K562 (cell line): ENCODE measurements around the gene BRSK1. TPM values are rescaled to one million over a fixed set of nuclear protein-coding genes. Genes with fewer than 3 reads are reported as not detected.

Experiments
- ATAC-seq: fragments of 200-7000 bp; cut with Tn5 transposase; 3 replicates; pipeline ENCODE4 v1.9.1; 2020; ENCODE audit warnings: moderate library complexity
- BruUV-seq: library from RNA; stranded (reverse); fragments of 400-500 nt; replicated peaks from 2 replicates; lab custom pipeline; 2021; lab: Mats Ljungman, UMichigan
- CTCF ChIA-PET: fragments of 300-600 bp; formaldehyde crosslinking; extraction: SDS; loops from one replicate; lab custom pipeline; 2021; ENCODE audit warnings: low intra/inter-chr PET ratio; lab: Yijun Ruan, JAX
- POLR2A ChIA-PET: fragments of 300-600, 350-650 bp; sonication (Branson Sonifier 250); formaldehyde crosslinking; extraction: SDS; loops from one replicate; lab custom pipeline; 2021; ENCODE audit warnings: antibody characterized with exemption, inconsistent platforms; lab: Yijun Ruan, JAX
- DNase-seq, 4 experiments: peaks; one replicate each; pipeline versions ENCODE4 v3.0.0 to v3.0.0-alpha.2; 2011 to 2018; ENCODE audit warnings: low spot score in 3 of 4, mixed read lengths in 3 of 4; ENCODE audit errors: extremely low read depth in 1 of 4
- FAIRE-seq: peaks from 2 replicates; lab custom pipeline; 2011; peaks lifted over from hg19 to GRCh38; lab: Jason Lieb, UNC
- H2AFZ ChIP-seq: 2 replicates; pipeline ENCODE4 v1.6.0; 2011; ENCODE audit warnings: low read depth, low read length, control low read depth, inconsistent platforms
- H3K27ac ChIP-seq: fragments of 200-600 bp; 3 replicates; pipeline ENCODE4 v1.8.0; 2011; ENCODE audit warnings: low read depth, mild to moderate bottlenecking, control low read depth, inconsistent platforms, low read length, moderate library complexity, mixed read lengths; ENCODE audit errors: extremely low read depth
- H3K27me3 ChIP-seq, 2 experiments: fragments of 300-600 bp in 1 of 2; 2 replicates in 1 of 2; 3 replicates in 1 of 2; pipeline versions ENCODE4 v1.6.0 to v1.8.0; 2011; ENCODE audit warnings: inconsistent platforms in 2 of 2, low read length in 2 of 2, mild to moderate bottlenecking in 1 of 2, mixed read lengths in 1 of 2, moderate library complexity in 1 of 2; ENCODE audit not compliant: control insufficient read depth in 2 of 2, insufficient read depth in 2 of 2
- H3K36me3 ChIP-seq: fragments of 300-600 bp; 3 replicates; pipeline ENCODE4 v1.8.0; 2011; ENCODE audit warnings: mild to moderate bottlenecking, low read length, inconsistent platforms; ENCODE audit not compliant: control insufficient read depth, insufficient read depth
- H3K4me1 ChIP-seq, 2 experiments: fragments of 200-600 bp in 1 of 2; replicated peaks in 1 of 2; 2 replicates in 1 of 2; 3 replicates in 1 of 2; pipeline versions ENCODE4 v1.5.1 to v1.8.0; 2011; ENCODE audit warnings: inconsistent platforms in 2 of 2, low read length in 2 of 2, mild to moderate bottlenecking in 1 of 2, mixed read lengths in 1 of 2, moderate library complexity in 1 of 2; ENCODE audit not compliant: control insufficient read depth in 2 of 2, insufficient read depth in 2 of 2
- H3K4me2 ChIP-seq: 2 replicates; pipeline ENCODE4 v1.6.1; 2011; ENCODE audit warnings: low read length, control low read depth, inconsistent platforms, mixed read lengths; ENCODE audit not compliant: insufficient read depth
- H3K4me3 ChIP-seq: fragments of 200-600 bp; sonication (generic), shearing (Covaris generic); 2 replicates; pipeline ENCODE4 v1.5.1; 2016; ENCODE audit warnings: control low read depth, inconsistent platforms
- H3K79me2 ChIP-seq: fragments of 200-600 bp; 3 replicates; pipeline ENCODE4 v1.8.0; 2011; ENCODE audit warnings: low read length, inconsistent platforms; ENCODE audit not compliant: control insufficient read depth, insufficient read depth
- H3K9ac ChIP-seq, 2 experiments: 2 replicates each; pipeline versions ENCODE4 v1.6.0 to v1.6.1; 2011; ENCODE audit warnings: low read depth in 2 of 2, low read length in 2 of 2, control low read depth in 1 of 2, inconsistent platforms in 1 of 2, mild to moderate bottlenecking in 1 of 2, mixed read lengths in 1 of 2; ENCODE audit not compliant: insufficient read depth in 1 of 2
- H3K9me1 ChIP-seq: one replicate; pipeline ENCODE4 v1.6.0; 2011; ENCODE audit warnings: inconsistent platforms, mild to moderate bottlenecking, low read length, moderate library complexity; ENCODE audit not compliant: control insufficient read depth, insufficient read depth
- H3K9me3 ChIP-seq: replicated peaks from 2 replicates; pipeline ENCODE4 v1.5.1; 2011; ENCODE audit warnings: low read depth, low read length, inconsistent platforms; ENCODE audit not compliant: control insufficient read depth, insufficient read depth
- H4K20me1 ChIP-seq: replicated peaks from 2 replicates; pipeline ENCODE4 v1.6.1; 2011; ENCODE audit warnings: low read length, inconsistent platforms, mixed read lengths; ENCODE audit not compliant: control insufficient read depth, insufficient read depth
- ARID1B ChIP-seq: fragments of 450-650 bp; IDR thresholded peaks from 2 replicates; pipeline ENCODE4 v1.6.1; 2016; ENCODE audit warnings: antibody characterized with exemption, mild to moderate bottlenecking, inconsistent platforms
- DPF2 ChIP-seq: fragments of 450-650 bp; IDR thresholded peaks from 2 replicates; pipeline ENCODE4 v1.6.1; 2016
- MYNN ChIP-seq, 2 experiments: sonication (generic); formaldehyde crosslinking in 1 of 2; IDR thresholded peaks; 2 replicates each; pipeline versions ENCODE4 v1.5.0 to v1.6.1; 2016 to 2020; ENCODE audit warnings: antibody characterized with exemption in 1 of 2, missing genetic modification reagents in 1 of 2
- RBFOX2 ChIP-seq: fragments of 200-400 bp; formaldehyde crosslinking; IDR thresholded peaks from 2 replicates; pipeline ENCODE4 v1.6.1; 2017; ENCODE audit warnings: low read depth, mild to moderate bottlenecking, low read length, moderate library complexity
- SOX6 ChIP-seq: fragments of 450-650 bp; IDR thresholded peaks from 2 replicates; pipeline ENCODE4 v1.6.1; 2014; ENCODE audit warnings: mild to moderate bottlenecking
- SPI1 ChIP-seq: IDR thresholded peaks from 2 replicates; pipeline ENCODE4 v1.6.1; 2011; ENCODE audit warnings: low read depth, low read length, control low read depth, borderline replicate concordance
- SREBF2 ChIP-seq: sonication (generic); formaldehyde crosslinking; IDR thresholded peaks from 2 replicates; pipeline ENCODE4 v1.4.0; 2020; ENCODE audit warnings: mild to moderate bottlenecking, missing genetic modification reagents
- TFAP4 ChIP-seq: sonication (generic); formaldehyde crosslinking; IDR thresholded peaks from 2 replicates; pipeline ENCODE4 v1.8.0; 2022; ENCODE audit warnings: missing genetic modification reagents, mild to moderate bottlenecking, moderate library complexity, borderline replicate concordance
- ZC3H11A ChIP-seq: IDR thresholded peaks from 2 replicates; pipeline ENCODE4 v1.6.1; 2012; ENCODE audit warnings: low read depth, low read length, improper control_type of control experiment
- WGBS: fragments of 100-300 bp; shearing (Covaris generic); methylation state at CpG from one replicate; pipeline ENCODE4 v1.1.6; 2016; ENCODE audit warnings: low coverage, mixed read lengths; ENCODE audit not compliant: insufficient coverage; ENCODE audit errors: missing lambda C conversion rate; 5-methylcytosine and 5-hydroxymethylcytosine counted together
- in situ Hi-C: fragments of 300-500 bp; cut with MboI; formaldehyde crosslinking; loops from 4 replicates; pipeline ENCODE4 v1.15.0; 2018; ENCODE audit warnings: inconsistent platforms, mixed read lengths
- intact Hi-C: fragments of 100-400 bp; cut with micrococcal nuclease; formaldehyde crosslinking; loops from 2 replicates; pipeline ENCODE4 v1.14.2; 2022
- polyA plus RNA-seq, 8 experiments: library from polyadenylated mRNA; depleted of rRNA in 4 of 8; stranded (reverse) in 5 of 8; unstranded in 3 of 8; fragments of >200 nt; fragmentation: Nextera tagmentation in 2 of 8; fragmentation: Illumina TruSeq in 1 of 8; extraction: Ambion mirVana in 2 of 8; extraction: Trizol in 1 of 8; gene quantifications; 2 replicates each; pipeline versions ENCODE4 v1.2.1 to v1.2.3, GENCODE V29; 2011 to 2014; ENCODE audit warnings: inconsistent platforms in 1 of 8, missing spikeins in 1 of 8
- total RNA-seq, 7 experiments: library from RNA; depleted of rRNA in 6 of 7; stranded (reverse); fragments of >200 nt in 6 of 7; fragmentation: Illumina TruSeq in 2 of 7; extraction: Trizol in 2 of 7; gene quantifications; 2 replicates each; pipeline versions ENCODE4 v1.2.1 to v1.2.3, GENCODE V29; 2011 to 2021; ENCODE audit warnings: low replicate concordance in 1 of 7

Gene BRSK1
- total and polyA plus RNA-seq, 9 of the 15 experiments (the other 6 are each of a cell fraction or from before 2014, with no cell fraction given): 1.7 to 9.3 (median 3.8) TPM; not detected in 2

GRCh38 chr19:55297267-55297666 lies 13.5 kb downstream of the BRSK1 start:
- in situ Hi-C loops: loop anchor here (5.0 kb wide), 1 partner anchor 80 kb away; no protein-coding TSS in a partner anchor
- DNase-seq: peak in 2 of 4 experiments; percentile 36 to 60
- TF ChIP-seq SOX6 (no peak), DPF2 (0 out of 2 replicates have a peak, but pooled peaks have one; percentile 26), ZC3H11A (no peak), TFAP4 (peak; percentile 52; the same call in 1 of the 2 replicates), MYNN (IDR thresholded peaks at IDR 0.05) (no peak), MYNN (CRISPR knock-in tag; IDR thresholded peaks at IDR 0.05) (no peak), RBFOX2 (0 out of 2 replicates have a peak, but pooled peaks have one; percentile 21), SPI1 (peak; percentile 75), SREBF2 (no peak), ARID1B (peak; percentile 41; the same call in 1 of the 2 replicates)
- TF ChIP-seq, all 486 proteins: peak for 5
- Histone ChIP-seq H3K9me3 (no peaks in the 10 kb centered on the region), H3K4me1 (peaks cover 20 to 42% of the 10 kb centered on the region in 2 experiments; a peak in 4 of 5 replicates), H2AFZ (peak overlapping the region; percentile 57), H3K79me2 (no peaks in the 10 kb centered on the region), H3K4me3 (no peak overlapping the region), H3K27ac (peak overlapping the region; percentile 30), H3K9me1 (no peaks in the 10 kb centered on the region), H3K9ac (peak overlapping the region; percentile 26 to 89; a peak in 3 of 4 replicates), H3K36me3 (no peaks in the 10 kb centered on the region), H3K27me3 (no peaks in the 10 kb centered on the region), H4K20me1 (no peaks in the 10 kb centered on the region), H3K4me2 (no peak overlapping the region)
- ATAC-seq (peak; percentile 34), FAIRE-seq (peak; percentile 82)
- POLR2A ChIA-PET: interaction anchor here (0.5 to 0.6 kb wide), 3 partner anchors 16 to 105 kb away, joined by 3 to 5 read pairs (median 3); no protein-coding TSS in a partner anchor
- intact Hi-C loops: no loop called here
- WGBS: 37% methylated on average over 10 of the region's 10 CpGs
- CTCF ChIA-PET: no interaction called here
- no TSS peak for BruUV-seq
